KMS-11 (cell line): ENCODE measurements around the gene WNT5B.

ENCODE experiments used
- H2AFZ ChIP-seq: fragments of 200-600 bp; sonication (generic); 2 replicates; pipeline ENCODE4 v1.6.1; 2016; ENCODE audit warnings: antibody characterized with exemption, mixed run types, low read depth
- H3K27ac ChIP-seq: fragments of 200-600 bp; sonication (generic); 2 replicates; pipeline ENCODE4 v1.6.1; 2016; ENCODE audit warnings: mild to moderate bottlenecking, mixed run types
- H3K27me3 ChIP-seq: fragments of 200-600 bp; sonication (generic); 2 replicates; pipeline ENCODE4 v1.6.1; 2017; ENCODE audit warnings: mild to moderate bottlenecking, low read depth, mixed run types, moderate library complexity; ENCODE audit not compliant: insufficient read depth
- H3K36me3 ChIP-seq: fragments of 200-600 bp; sonication (generic); 2 replicates; pipeline ENCODE4 v1.6.1; 2017; ENCODE audit warnings: mild to moderate bottlenecking, mixed run types; ENCODE audit not compliant: insufficient read depth
- H3K4me1 ChIP-seq: fragments of 200-600 bp; sonication (generic); 2 replicates; pipeline ENCODE4 v1.6.1; 2016; ENCODE audit warnings: mild to moderate bottlenecking, low read depth, mixed run types; ENCODE audit not compliant: poor library complexity, severe bottlenecking
- H3K4me2 ChIP-seq: fragments of 200-600 bp; sonication (generic); 2 replicates; pipeline ENCODE4 v1.7.0; 2016; ENCODE audit warnings: mild to moderate bottlenecking, mixed run types
- H3K4me3 ChIP-seq: fragments of 200-600 bp; sonication (generic); IDR thresholded peaks from 2 replicates; pipeline ENCODE4 v1.6.1; 2017; ENCODE audit warnings: low read depth, low read length, mixed read lengths; ENCODE audit not compliant: insufficient read depth
- H3K79me2 ChIP-seq: fragments of 200-600 bp; sonication (generic); 2 replicates; pipeline ENCODE4 v1.6.1; 2016; ENCODE audit warnings: low read depth, mixed run types; ENCODE audit not compliant: insufficient read depth
- H3K9ac ChIP-seq: fragments of 200-600 bp; sonication (generic); 2 replicates; pipeline ENCODE4 v1.6.1; 2016; ENCODE audit warnings: mild to moderate bottlenecking, mixed run types
- H4K20me1 ChIP-seq: fragments of 200-600 bp; sonication (generic); 2 replicates; pipeline ENCODE4 v1.6.1; 2016; ENCODE audit warnings: mild to moderate bottlenecking, mixed run types; ENCODE audit not compliant: insufficient read depth
- CTCF ChIP-seq: fragments of 200-600 bp; sonication (generic); conservative IDR thresholded peaks from 2 replicates; pipeline ENCODE4 v1.6.1; 2017; ENCODE audit warnings: low read depth, mild to moderate bottlenecking, antibody characterized with exemption, low read length, moderate library complexity, mixed read lengths

The WNT5B gene

GRCh38 chr12:1651946-1652345, 22.9 kb downstream of the WNT5B start:
- no peaks in the 10 kb centered on the region for H3K27me3 ChIP-seq
- no peak for TF ChIP-seq CTCF
- H4K20me1 ChIP-seq = no peaks in the 10 kb centered on the region
- H3K4me2 ChIP-seq = no peak overlapping the region
- H3K4me1 ChIP-seq = no peaks in the 10 kb centered on the region
- H3K36me3 ChIP-seq = no peaks in the 10 kb centered on the region
- H3K27ac ChIP-seq = no peak overlapping the region
- no peak overlapping the region for H3K9ac ChIP-seq
- no peaks in the 10 kb centered on the region; the same call in 1 of the 2 replicates for H3K79me2 ChIP-seq
- H2AFZ ChIP-seq = no peak overlapping the region
- H3K4me3 ChIP-seq = no peak overlapping the region

- no peak overlapping the region for H3K9ac ChIP-seq
- H4K20me1 ChIP-seq = no peaks in the 10 kb centered on the region
- no peaks in the 10 kb centered on the region for H3K27me3 ChIP-seq
- H3K4me3 ChIP-seq = no peak overlapping the region
- H3K36me3 ChIP-seq = no peaks in the 10 kb centered on the region
- no peak for TF ChIP-seq CTCF
- peaks cover 4% of the 10 kb centered on the region for H3K4me1 ChIP-seq
- no peak overlapping the region for H3K4me2 ChIP-seq
- no peak overlapping the region for H2AFZ ChIP-seq
- no peaks in the 10 kb centered on the region for H3K79me2 ChIP-seq
- H3K27ac ChIP-seq = no peak overlapping the region
Observed at GRCh38 chr12:1655225-1655788, 26.3 kb downstream of the WNT5B start.

GRCh38 chr12:1656902-1657301, 27.9 kb downstream of the WNT5B start:
- Histone ChIP-seq H3K79me2 (no peaks in the 10 kb centered on the region), H3K36me3 (no peaks in the 10 kb centered on the region), H3K27me3 (no peaks in the 10 kb centered on the region), H3K4me3 (no peak overlapping the region), H3K9ac (no peak overlapping the region), H3K4me1 (peaks cover 4% of the 10 kb centered on the region), H3K27ac (no peak overlapping the region), H2AFZ (no peak overlapping the region), H4K20me1 (no peaks in the 10 kb centered on the region), H3K4me2 (no peak overlapping the region)
- TF ChIP-seq CTCF = no peak

GRCh38 chr12:1657688-1658087, 28.7 kb downstream of the WNT5B start:
- Histone ChIP-seq H3K27me3 (no peaks in the 10 kb centered on the region), H3K79me2 (no peaks in the 10 kb centered on the region), H3K4me3 (no peak overlapping the region), H2AFZ (no peak overlapping the region), H3K4me1 (peaks cover 4% of the 10 kb centered on the region), H3K4me2 (no peak overlapping the region), H3K27ac (no peak overlapping the region; the same call in 1 of the 2 replicates), H3K9ac (no peak overlapping the region), H4K20me1 (no peaks in the 10 kb centered on the region), H3K36me3 (no peaks in the 10 kb centered on the region)
- no peak for TF ChIP-seq CTCF
